Progenitor cell of endocrine pancreas (in vitro differentiated cells): ENCODE data around the gene CDC42BPB. TPM values are rescaled to one million over a fixed set of nuclear protein-coding genes. Genes with fewer than 3 reads are reported as not detected.

Experiments used
- DNase-seq: peaks from one replicate; pipeline ENCODE4 v3.0.0; 2021; ENCODE audit warnings: low spot score; ENCODE audit not compliant: unreplicated experiment
- H3K27ac Mint-ChIP-seq: 2 replicates; pipeline ENCODE4 v1.8.0; 2021; ENCODE audit warnings: mild to moderate bottlenecking, moderate library complexity, mixed read lengths
- H3K27me3 Mint-ChIP-seq: 2 replicates; pipeline ENCODE4 v1.8.0; 2021; ENCODE audit warnings: mixed read lengths
- H3K36me3 Mint-ChIP-seq: 2 replicates; pipeline ENCODE4 v1.8.0; 2022; ENCODE audit warnings: mixed read lengths; ENCODE audit not compliant: insufficient read depth
- H3K4me1 Mint-ChIP-seq: 2 replicates; pipeline ENCODE4 v1.8.0; 2021; ENCODE audit warnings: low read depth, mixed read lengths
- H3K4me3 Mint-ChIP-seq: 2 replicates; pipeline ENCODE4 v1.8.0; 2021; ENCODE audit warnings: low read depth, mild to moderate bottlenecking, moderate library complexity, mixed read lengths
- H3K9me3 Mint-ChIP-seq: 2 replicates; pipeline ENCODE4 v1.8.0; 2021; ENCODE audit warnings: low read depth, mixed read lengths
- CTCF ChIP-seq: fragments of 200-600 bp; sonication (generic); IDR thresholded peaks from one replicate; pipeline ENCODE4 v1.5.0; 2021; ENCODE audit warnings: antibody characterized with exemption, mild to moderate bottlenecking; ENCODE audit not compliant: unreplicated experiment
- total RNA-seq: library from RNA; stranded (reverse); gene quantifications from 2 replicates; pipeline ENCODE4 v1.2.1, GENCODE V29; 2021

Gene CDC42BPB
- total RNA-seq, 1 donor from 2014 or later: 105 TPM

- H3K36me3 Mint-ChIP-seq: peaks cover 55% of the 10 kb centered on the region
- H3K27ac Mint-ChIP-seq: no peak overlapping the region
- no peak for DNase-seq
- H3K9me3 Mint-ChIP-seq: peaks cover 18% of the 10 kb centered on the region
- TF ChIP-seq CTCF: no peak
- H3K4me3 Mint-ChIP-seq: no peak overlapping the region
- no peaks in the 10 kb centered on the region for H3K27me3 Mint-ChIP-seq
- no peaks in the 10 kb centered on the region for H3K4me1 Mint-ChIP-seq
Measured at GRCh38 chr14:102991376-102991775, 66.0 kb downstream of the CDC42BPB start.

- no peak overlapping the region for H3K4me3 Mint-ChIP-seq
- no peak for DNase-seq
- peaks cover 56% of the 10 kb centered on the region for H3K36me3 Mint-ChIP-seq
Measured at GRCh38 chr14:102988054-102988453, 69.3 kb downstream of the CDC42BPB start.

GRCh38 chr14:102986810-102987579 is 70.4 kb downstream of the CDC42BPB start:
- H3K4me3 Mint-ChIP-seq: no peak overlapping the region
- H3K4me1 Mint-ChIP-seq: no peaks in the 10 kb centered on the region
- TF ChIP-seq CTCF: no peak
- H3K27ac Mint-ChIP-seq: no peak overlapping the region
- H3K9me3 Mint-ChIP-seq: peaks cover 18% of the 10 kb centered on the region
- no peak for DNase-seq
- no peaks in the 10 kb centered on the region for H3K27me3 Mint-ChIP-seq
- peaks cover 57% of the 10 kb centered on the region for H3K36me3 Mint-ChIP-seq

More at GRCh38 chr14:102988054-102988453, 69.3 kb downstream of the CDC42BPB start:
- no peak for TF ChIP-seq CTCF
- no peaks in the 10 kb centered on the region for H3K27me3 Mint-ChIP-seq
- H3K27ac Mint-ChIP-seq: no peak overlapping the region
- H3K9me3 Mint-ChIP-seq: peaks cover 18% of the 10 kb centered on the region
- H3K4me1 Mint-ChIP-seq: no peaks in the 10 kb centered on the region

- no peak overlapping the region for H3K4me3 Mint-ChIP-seq
- no peak for TF ChIP-seq CTCF
- peaks cover 18% of the 10 kb centered on the region for H3K9me3 Mint-ChIP-seq
- DNase-seq: no peak
- H3K27ac Mint-ChIP-seq: no peak overlapping the region
- peaks cover 58% of the 10 kb centered on the region for H3K36me3 Mint-ChIP-seq
- no peaks in the 10 kb centered on the region for H3K27me3 Mint-ChIP-seq
- no peaks in the 10 kb centered on the region for H3K4me1 Mint-ChIP-seq
Measured at GRCh38 chr14:102985665-102986064, 71.7 kb downstream of the CDC42BPB start.

GRCh38 chr14:102984336-102985102 is 72.8 kb downstream of the CDC42BPB start:
- no peaks in the 10 kb centered on the region for H3K27me3 Mint-ChIP-seq
- no peak for DNase-seq
- peaks cover 48% of the 10 kb centered on the region for H3K36me3 Mint-ChIP-seq
- H3K4me1 Mint-ChIP-seq: no peaks in the 10 kb centered on the region
- peaks cover 14% of the 10 kb centered on the region for H3K9me3 Mint-ChIP-seq
- H3K27ac Mint-ChIP-seq: no peak overlapping the region
- H3K4me3 Mint-ChIP-seq: no peak overlapping the region
- no peak for TF ChIP-seq CTCF
